HCT116 (cell line): ENCODE measurements around the gene NCOA1. TPM values are rescaled to one million over a fixed set of nuclear protein-coding genes. Genes with fewer than 3 reads are reported as not detected.

Source experiments
- ATAC-seq: fragments of 200-7000 bp; cut with Tn5 transposase; 2 replicates; pipeline ENCODE4 v1.9.1; 2020; ENCODE audit warnings: mild to moderate bottlenecking, moderate library complexity
- BruUV-seq: library from RNA; stranded (reverse); fragments of 400-500 nt; replicated peaks from 2 replicates; lab custom pipeline; 2021; lab: Mats Ljungman, UMichigan
- CTCF ChIA-PET: fragments of 300-600 bp; sonication (Branson Sonifier 250); formaldehyde crosslinking; loops from one replicate; lab custom pipeline; 2021; ENCODE audit warnings: antibody characterized with exemption; lab: Charles Lee
- POLR2A ChIA-PET: fragments of 300-600, 350-600 bp; sonication (Branson Sonifier 250); formaldehyde crosslinking; loops from one replicate; lab custom pipeline; 2021; ENCODE audit warnings: antibody characterized with exemption; lab: Charles Lee
- RAD21 ChIA-PET, 2 experiments: fragments of 300-600 bp; sonication (Branson Sonifier 250); formaldehyde crosslinking; loops; one replicate each; lab custom pipeline; 2023; ENCODE audit warnings: low total read pairs in 2 of 2; ENCODE audit not compliant: uncharacterized antibody in 2 of 2, unreplicated experiment in 2 of 2, low non-redundant PET in 1 of 2; lab: Charles Lee
- DNase-seq: peaks from one replicate; pipeline ENCODE4 v3.0.0-alpha.2; 2010; ENCODE audit warnings: low read depth, low spot score
- H2AFZ ChIP-seq: fragments of 200-600 bp; shearing (Covaris generic), sonication (generic); 2 replicates; pipeline ENCODE4 v1.6.1; 2017; ENCODE audit warnings: low read depth, mixed run types, mixed read lengths, antibody characterized with exemption, low read length; ENCODE audit not compliant: poor library complexity, severe bottlenecking
- H3K27ac ChIP-seq: 2 replicates; pipeline ENCODE4 v1.5.1; 2012; ENCODE audit warnings: low read depth, low read length
- H3K27me3 ChIP-seq: fragments of 200-600 bp; sonication (generic); 2 replicates; pipeline ENCODE4 v1.6.1; 2016; ENCODE audit warnings: mixed run types, low read length, mixed read lengths; ENCODE audit not compliant: insufficient read depth
- H3K36me3 ChIP-seq, 2 experiments: fragments of 200-500 bp in 1 of 2; fragments of 200-600 bp in 1 of 2; sonication (Bioruptor generic) in 1 of 2; sonication (generic) in 1 of 2; 2 replicates each; pipeline versions ENCODE4 v1.5.1 to v1.6.1; 2014 to 2016; ENCODE audit warnings: low read length in 2 of 2, inconsistent platforms in 1 of 2, mixed read lengths in 1 of 2, mixed run types in 1 of 2; ENCODE audit not compliant: insufficient read depth in 2 of 2, control insufficient read depth in 1 of 2
- H3K4me1 ChIP-seq, 2 experiments: fragments of 200-600 bp in 1 of 2; sonication (generic) in 1 of 2; 2 replicates each; pipeline versions ENCODE4 v1.5.1 to v1.6.1; 2012 to 2017; ENCODE audit warnings: low read length in 2 of 2, inconsistent platforms in 1 of 2, mild to moderate bottlenecking in 1 of 2, mixed read lengths in 1 of 2, mixed run types in 1 of 2, moderate library complexity in 1 of 2; ENCODE audit not compliant: insufficient read depth in 2 of 2, control insufficient read depth in 1 of 2
- H3K4me2 ChIP-seq: fragments of 200-600 bp; sonication (generic); 2 replicates; pipeline ENCODE4 v1.6.1; 2017; ENCODE audit warnings: mixed run types, low read length, mixed read lengths
- H3K4me3 ChIP-seq, 2 experiments: fragments of 200-600 bp in 1 of 2; sonication (generic) in 1 of 2; replicated peaks in 1 of 2; 2 replicates each; pipeline ENCODE4 v1.5.1; 2011 to 2016; ENCODE audit warnings: low read length in 2 of 2, control low read depth in 1 of 2, low read depth in 1 of 2, mild to moderate bottlenecking in 1 of 2, mixed read lengths in 1 of 2, mixed run types in 1 of 2
- H3K79me2 ChIP-seq: fragments of 200-600 bp; sonication (generic); 2 replicates; pipeline ENCODE4 v1.6.1; 2017; ENCODE audit warnings: mild to moderate bottlenecking, mixed run types, low read length, moderate library complexity, mixed read lengths; ENCODE audit not compliant: insufficient read depth
- H3K9ac ChIP-seq: fragments of 200-600 bp; sonication (generic); 2 replicates; pipeline ENCODE4 v1.6.1; 2016; ENCODE audit warnings: low read length, mixed read lengths
- H3K9me2 ChIP-seq: fragments of 200-600 bp; sonication (generic), shearing (Covaris generic); 2 replicates; pipeline ENCODE4 v1.6.1; 2017; ENCODE audit warnings: mixed run types, mild to moderate bottlenecking, moderate library complexity; ENCODE audit not compliant: insufficient read depth
- H3K9me3 ChIP-seq, 2 experiments: fragments of 200-500 bp in 1 of 2; fragments of 200-600 bp in 1 of 2; sonication (Bioruptor generic) in 1 of 2; sonication (generic) in 1 of 2; 2 replicates each; pipeline ENCODE4 v1.6.1; 2014 to 2017; ENCODE audit warnings: low read length in 2 of 2, mixed read lengths in 2 of 2, inconsistent platforms in 1 of 2, low read depth in 1 of 2, mild to moderate bottlenecking in 1 of 2, mixed run types in 1 of 2, moderate library complexity in 1 of 2; ENCODE audit not compliant: control insufficient read depth in 1 of 2, insufficient read depth in 1 of 2
- H4K20me1 ChIP-seq: fragments of 200-600 bp; sonication (generic), shearing (Covaris generic); 2 replicates; pipeline ENCODE4 v1.6.1; 2017; ENCODE audit warnings: mixed run types, mild to moderate bottlenecking, moderate library complexity; ENCODE audit not compliant: insufficient read depth
- CBX3 ChIP-seq: IDR thresholded peaks from 2 replicates; pipeline ENCODE4 v1.6.1; 2012; ENCODE audit warnings: low read depth
- EGR1 ChIP-seq: IDR thresholded peaks from 2 replicates; pipeline ENCODE4 v1.6.1; 2012; ENCODE audit warnings: low read depth
- EZH2 ChIP-seq: fragments of 200-600 bp; sonication (generic); IDR thresholded peaks from 2 replicates; pipeline ENCODE4 v1.6.1; 2017; ENCODE audit warnings: antibody characterized with exemption, mixed run types
- EZH2phosphoT487 ChIP-seq: fragments of 200-600 bp; IDR thresholded peaks from 2 replicates; pipeline ENCODE4 v1.6.1; 2018; ENCODE audit warnings: antibody characterized with exemption, borderline replicate concordance
- FOSL1 ChIP-seq: IDR thresholded peaks from 2 replicates; pipeline ENCODE4 v1.6.1; 2012; ENCODE audit warnings: low read depth
- JUND ChIP-seq: IDR thresholded peaks from 2 replicates; pipeline ENCODE4 v1.6.1; 2012
- POLR2AphosphoS5 ChIP-seq: IDR thresholded peaks from 2 replicates; pipeline ENCODE4 v1.6.1; 2011; ENCODE audit warnings: mild to moderate bottlenecking, low read depth, low read length, moderate library complexity
- RAD21 ChIP-seq: IDR thresholded peaks from 2 replicates; pipeline ENCODE4 v1.6.1; 2012; ENCODE audit warnings: low read depth, mild to moderate bottlenecking
- SP1 ChIP-seq: IDR thresholded peaks from 2 replicates; pipeline ENCODE4 v1.6.1; 2012; ENCODE audit warnings: low read depth
- SRF ChIP-seq: IDR thresholded peaks from 2 replicates; pipeline ENCODE4 v1.6.1; 2012; ENCODE audit warnings: low read depth
- intact Hi-C: fragments of 100-400 bp; cut with micrococcal nuclease; formaldehyde crosslinking; loops from 2 replicates; pipeline ENCODE4 v1.10.0; 2022
- total RNA-seq: library from RNA; stranded (reverse); gene quantifications from one replicate; pipeline ENCODE4 v1.2.1, GENCODE V29; 2021; ENCODE audit not compliant: unreplicated experiment
- TF ChIP-seq, protein P1 (sequence below): IDR thresholded peaks from 2 replicates; pipeline ENCODE4 v1.6.1; 2012
- TF ChIP-seq, protein P2 (sequence below): IDR thresholded peaks from 2 replicates; pipeline ENCODE4 v1.6.1; 2012; ENCODE audit warnings: low read depth

Gene NCOA1
- total RNA-seq, 1 experiment from 2014 or later: 10.4 TPM

DNA sequence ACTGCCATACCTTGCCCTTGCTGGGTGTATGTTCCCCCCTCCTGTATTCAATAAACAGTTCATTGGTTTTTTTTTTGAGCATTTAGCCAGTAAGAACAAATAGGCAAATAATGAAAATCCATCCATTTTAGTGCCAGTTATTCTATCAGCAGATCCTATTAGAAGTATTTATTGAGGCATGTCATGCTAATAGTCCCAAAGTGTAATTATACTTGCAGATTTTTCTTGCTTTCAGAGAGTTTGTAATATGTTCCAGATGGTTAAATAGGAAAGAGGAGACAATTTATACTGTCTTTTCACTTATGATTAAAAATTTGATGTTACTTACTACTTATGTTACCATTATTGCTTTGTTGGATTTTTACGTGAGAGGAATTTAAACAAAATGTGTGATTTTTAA, 127.6 kb downstream of the NCOA1 start:
- H3K9me3 ChIP-seq: no peaks in the 10 kb centered on the region
- intact Hi-C loops: no loop called here
- no peak overlapping the region for H3K4me2 ChIP-seq
- TF ChIP-seq JUND: no peak
- TF ChIP-seq, protein P1, sequence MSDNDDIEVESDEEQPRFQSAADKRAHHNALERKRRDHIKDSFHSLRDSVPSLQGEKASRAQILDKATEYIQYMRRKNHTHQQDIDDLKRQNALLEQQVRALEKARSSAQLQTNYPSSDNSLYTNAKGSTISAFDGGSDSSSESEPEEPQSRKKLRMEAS: no peak
- no peak for TF ChIP-seq SRF
- TF ChIP-seq POLR2AphosphoS5: no peak
- H3K9ac ChIP-seq: no peak overlapping the region
- POLR2A ChIA-PET: no interaction called here
- no peak overlapping the region for H3K27ac ChIP-seq
- no peak overlapping the region for H2AFZ ChIP-seq
- ATAC-seq (no peak), DNase-seq (no peak)
- H3K79me2 ChIP-seq: no peaks in the 10 kb centered on the region
- no peaks in the 10 kb centered on the region for H3K36me3 ChIP-seq
- H3K27me3 ChIP-seq: no peaks in the 10 kb centered on the region
- CTCF ChIA-PET: no interaction called here
- no peak overlapping the region for H3K4me3 ChIP-seq
- RAD21 ChIA-PET: no interaction called here
- H3K9me2 ChIP-seq: no peaks in the 10 kb centered on the region
- H3K4me1 ChIP-seq: peaks cover 8 to 11% of the 10 kb centered on the region in 2 experiments; a peak in 3 of 4 replicates
- BruUV-seq: no TSS peak
- H4K20me1 ChIP-seq: no peaks in the 10 kb centered on the region

DNA sequence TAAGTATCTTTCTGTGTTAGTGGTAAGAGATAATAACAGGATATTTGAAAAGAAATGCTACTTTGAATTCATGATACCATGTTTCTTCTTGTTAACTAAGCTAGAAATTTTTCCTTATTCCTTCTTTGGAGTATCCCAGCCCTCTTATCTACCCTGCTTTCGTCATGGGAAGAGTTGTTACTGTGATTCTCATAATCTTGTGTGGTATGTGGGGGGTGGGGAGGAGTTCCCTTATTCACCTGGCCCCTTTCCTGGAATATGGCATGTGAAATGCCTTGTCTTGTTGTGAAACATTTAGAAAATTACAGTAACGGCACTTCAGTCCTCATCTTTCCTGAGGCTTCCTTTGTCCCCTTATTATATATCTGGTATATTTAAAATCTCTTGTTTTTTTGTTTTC, 129.9 kb downstream of the NCOA1 start:
- DNase-seq: no peak
- POLR2A ChIA-PET: no interaction called here
- no peaks in the 10 kb centered on the region for H3K4me1 ChIP-seq
- H3K4me2 ChIP-seq: no peak overlapping the region
- no peaks in the 10 kb centered on the region for H3K27me3 ChIP-seq
- CTCF ChIA-PET: no interaction called here
- H3K9me2 ChIP-seq: no peaks in the 10 kb centered on the region
- H3K27ac ChIP-seq: no peak overlapping the region
- intact Hi-C loops: no loop called here
- TF ChIP-seq FOSL1 (no peak), EGR1 (no peak), JUND (no peak), SP1 (no peak), EZH2phosphoT487 (no peak), RAD21 (no peak), EZH2 (no peak), CBX3 (no peak), POLR2AphosphoS5 (no peak)
- TF ChIP-seq, protein P2, sequence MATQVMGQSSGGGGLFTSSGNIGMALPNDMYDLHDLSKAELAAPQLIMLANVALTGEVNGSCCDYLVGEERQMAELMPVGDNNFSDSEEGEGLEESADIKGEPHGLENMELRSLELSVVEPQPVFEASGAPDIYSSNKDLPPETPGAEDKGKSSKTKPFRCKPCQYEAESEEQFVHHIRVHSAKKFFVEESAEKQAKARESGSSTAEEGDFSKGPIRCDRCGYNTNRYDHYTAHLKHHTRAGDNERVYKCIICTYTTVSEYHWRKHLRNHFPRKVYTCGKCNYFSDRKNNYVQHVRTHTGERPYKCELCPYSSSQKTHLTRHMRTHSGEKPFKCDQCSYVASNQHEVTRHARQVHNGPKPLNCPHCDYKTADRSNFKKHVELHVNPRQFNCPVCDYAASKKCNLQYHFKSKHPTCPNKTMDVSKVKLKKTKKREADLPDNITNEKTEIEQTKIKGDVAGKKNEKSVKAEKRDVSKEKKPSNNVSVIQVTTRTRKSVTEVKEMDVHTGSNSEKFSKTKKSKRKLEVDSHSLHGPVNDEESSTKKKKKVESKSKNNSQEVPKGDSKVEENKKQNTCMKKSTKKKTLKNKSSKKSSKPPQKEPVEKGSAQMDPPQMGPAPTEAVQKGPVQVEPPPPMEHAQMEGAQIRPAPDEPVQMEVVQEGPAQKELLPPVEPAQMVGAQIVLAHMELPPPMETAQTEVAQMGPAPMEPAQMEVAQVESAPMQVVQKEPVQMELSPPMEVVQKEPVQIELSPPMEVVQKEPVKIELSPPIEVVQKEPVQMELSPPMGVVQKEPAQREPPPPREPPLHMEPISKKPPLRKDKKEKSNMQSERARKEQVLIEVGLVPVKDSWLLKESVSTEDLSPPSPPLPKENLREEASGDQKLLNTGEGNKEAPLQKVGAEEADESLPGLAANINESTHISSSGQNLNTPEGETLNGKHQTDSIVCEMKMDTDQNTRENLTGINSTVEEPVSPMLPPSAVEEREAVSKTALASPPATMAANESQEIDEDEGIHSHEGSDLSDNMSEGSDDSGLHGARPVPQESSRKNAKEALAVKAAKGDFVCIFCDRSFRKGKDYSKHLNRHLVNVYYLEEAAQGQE: no peak
- TF ChIP-seq, protein P1: no peak
- H4K20me1 ChIP-seq: no peaks in the 10 kb centered on the region
- H3K9me3 ChIP-seq: no peaks in the 10 kb centered on the region
- H3K79me2 ChIP-seq: no peaks in the 10 kb centered on the region
- no peaks in the 10 kb centered on the region for H3K36me3 ChIP-seq
- no peak overlapping the region for H2AFZ ChIP-seq
- H3K9ac ChIP-seq: no peak overlapping the region
- no peak overlapping the region for H3K4me3 ChIP-seq
- no peak for ATAC-seq
- BruUV-seq: no TSS peak
- RAD21 ChIA-PET: no interaction called here
